Measurements from ENCODE around the gene HNRNPUL2. TPM values are rescaled to one million over a fixed set of nuclear protein-coding genes. Genes with fewer than 3 reads are reported as not detected.

Gene HNRNPUL2
- total and polyA plus RNA-seq, 9 of the 15 experiments (the other 6 are each of a cell fraction or from before 2014, with no cell fraction given), result 0.89 to 44.3 (median 15.2) TPM

DNA sequence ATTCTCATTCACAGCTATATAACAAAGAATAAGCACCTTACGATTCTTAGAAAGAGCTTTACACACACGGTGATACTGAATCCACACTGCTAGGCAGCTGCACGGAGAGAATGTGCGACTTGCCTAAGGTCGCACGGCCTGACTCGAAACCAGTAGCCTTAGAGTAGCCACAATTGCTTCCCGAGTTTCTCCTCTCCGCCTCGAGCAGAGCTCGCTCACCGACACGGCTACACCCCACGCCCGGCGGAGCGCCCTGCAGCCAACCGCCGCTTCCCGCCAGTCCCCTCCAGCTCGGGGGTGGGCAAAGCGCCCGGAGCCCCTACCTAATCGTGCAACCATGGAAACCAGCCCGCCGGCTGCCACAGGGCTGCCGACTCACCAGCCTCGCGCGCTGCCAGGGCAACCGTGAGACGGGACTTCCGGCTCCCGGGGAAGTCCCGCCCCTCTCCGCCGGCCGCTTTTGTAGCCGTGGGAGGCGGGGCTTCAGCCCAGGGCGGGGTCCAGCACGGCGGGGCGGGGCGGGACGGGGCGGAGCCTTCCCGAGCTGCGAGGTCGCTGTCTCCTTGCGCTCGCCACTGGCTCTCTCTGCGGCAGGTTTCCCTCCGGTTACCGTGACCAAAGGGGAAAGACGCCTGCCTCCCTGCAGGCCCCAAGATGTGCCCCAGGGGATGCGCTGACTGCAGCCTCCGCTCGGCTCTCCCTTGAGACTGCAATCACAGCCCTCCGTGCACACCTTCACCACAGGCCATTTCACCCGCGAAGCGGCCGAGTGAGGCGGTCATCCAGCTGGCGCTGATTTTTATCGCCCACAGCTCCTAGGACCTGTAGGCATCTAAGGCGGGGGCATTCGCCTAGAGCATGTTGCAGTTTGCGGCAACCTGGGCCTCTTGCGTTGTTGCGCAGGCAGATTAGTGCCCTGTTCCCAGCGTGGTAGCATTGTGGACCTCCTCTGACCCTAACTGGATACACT is 21.1 kb downstream of the HNRNPUL2 start (continued):
- TF ChIP-seq ATF7 (IDR thresholded peaks at IDR 0.05) (0 out of 2 replicates have a peak, but pooled peaks have one; percentile 8), NEUROD1 (IDR thresholded peaks at IDR 0.05; ENCODE audit: borderline replicate concordance, low read depth, low read length, partially characterized antibody) (peak; percentile 7), PYGO2 (tag; IDR thresholded peaks at IDR 0.05) (no peak), MIER1 (IDR thresholded peaks at IDR 0.05; ENCODE audit: low read depth) (no peak), ZBTB17 (CRISPR knock-in tag; IDR thresholded peaks at IDR 0.05) (0 out of 2 replicates have a peak, but pooled peaks have one; percentile 70), ZC3H11A (IDR thresholded peaks at IDR 0.05; ENCODE audit: low read depth, low read length) (no peak), STAG1 (CRISPR knock-in tag; IDR thresholded peaks at IDR 0.05; ENCODE audit: borderline replicate concordance) (no peak), ARNT (IDR thresholded peaks at IDR 0.05) (no peak), RFX1 (IDR thresholded peaks at IDR 0.05) (peak; percentile 95), ZNF507 (tag; conservative IDR thresholded peaks at IDR 0.05) (no peak), POLR2A (conservative IDR thresholded peaks at IDR 0.05) (peak; percentile 79), ZBTB26 (CRISPR knock-in tag; IDR thresholded peaks at IDR 0.05) (0 out of 2 replicates have a peak, but pooled peaks have one; percentile 49), CEBPG (CRISPR knock-in tag; IDR thresholded peaks at IDR 0.05) (peak; percentile 57), CEBPG (tag; conservative IDR thresholded peaks at IDR 0.05 in 1 of 2, IDR thresholded peaks at IDR 0.05 in 1 of 2) (no peak), C11orf30 (IDR thresholded peaks at IDR 0.05; ENCODE audit: low read depth) (0 out of 2 replicates have a peak, but pooled peaks have one; percentile 13), ZNF263 (CRISPR knock-in tag; IDR thresholded peaks at IDR 0.05; ENCODE audit: borderline replicate concordance) (peak; percentile 60; the same call in 1 of the 2 replicates), HNRNPL (IDR thresholded peaks at IDR 0.05; ENCODE audit: low read depth, low read length) (no peak), ZBTB8A (IDR thresholded peaks at IDR 0.05; ENCODE audit: partially characterized antibody) (no peak), ETV1 (tag; conservative IDR thresholded peaks at IDR 0.05; ENCODE audit: low read depth) (0 out of 2 replicates have a peak, but pooled peaks have one; percentile 47), ZNF121 (CRISPR knock-in tag; conservative IDR thresholded peaks at IDR 0.05) (no peak), ZNF174 (CRISPR knock-in tag; IDR thresholded peaks at IDR 0.05) (no peak), MYBL2 (IDR thresholded peaks at IDR 0.05; ENCODE audit: low read depth) (no peak), MYBL2 (CRISPR knock-in tag; IDR thresholded peaks at IDR 0.05; ENCODE audit: borderline replicate concordance) (no peak), HBP1 (CRISPR knock-in tag; IDR thresholded peaks at IDR 0.05) (peak; percentile 29; the same call in 1 of the 2 replicates), PHF8 (IDR thresholded peaks at IDR 0.05; ENCODE audit: borderline replicate concordance, low read length) (peak; percentile 73; the same call in 1 of the 2 replicates)
- TF ChIP-seq, protein P1, sequence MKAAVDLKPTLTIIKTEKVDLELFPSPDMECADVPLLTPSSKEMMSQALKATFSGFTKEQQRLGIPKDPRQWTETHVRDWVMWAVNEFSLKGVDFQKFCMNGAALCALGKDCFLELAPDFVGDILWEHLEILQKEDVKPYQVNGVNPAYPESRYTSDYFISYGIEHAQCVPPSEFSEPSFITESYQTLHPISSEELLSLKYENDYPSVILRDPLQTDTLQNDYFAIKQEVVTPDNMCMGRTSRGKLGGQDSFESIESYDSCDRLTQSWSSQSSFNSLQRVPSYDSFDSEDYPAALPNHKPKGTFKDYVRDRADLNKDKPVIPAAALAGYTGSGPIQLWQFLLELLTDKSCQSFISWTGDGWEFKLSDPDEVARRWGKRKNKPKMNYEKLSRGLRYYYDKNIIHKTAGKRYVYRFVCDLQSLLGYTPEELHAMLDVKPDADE (conservative IDR thresholded peaks at IDR 0.05; ENCODE audit: control insufficient read depth, low read depth, low read length), result peak; percentile 73; the same call in 1 of the 2 replicates
